Spleen (tissue), 7 donors: ENCODE data around the gene ILDR1.
"Not testable (repeated sequence)": the region's sequence is repeated elsewhere in the genome, so short reads cannot be mapped to it uniquely, and the experiment has no call there.

Experiments
- POLR2A ChIP-seq, 3 donors: fragments of 450-650 bp; IDR thresholded peaks; one replicate each; pipeline ENCODE4 v1.5.1; 2017; ENCODE audit warnings: antibody characterized with exemption in 3 of 3, mild to moderate bottlenecking in 1 of 3
- TF ChIP-seq, protein P1 (sequence below), 11 experiments: fragments of 200-600 bp in 7 of 11; fragments of 450-650 bp in 4 of 11; sonication (generic) in 4 of 11; IDR thresholded peaks in 8 of 11; conservative IDR thresholded peaks in 3 of 11; 1 replicate in 7 of 11; 2 replicates in 4 of 11; pipeline versions ENCODE4 v1.4.0 to v1.8.0; 2016 to 2021; ENCODE audit warnings: antibody characterized with exemption in 11 of 11, inconsistent platforms in 4 of 11, mild to moderate bottlenecking in 1 of 11
- donor health status: DM: no; HTN: no; CAD: no; lungs with moderate emphysema.
- donor health status: DM: no; HTN: no; CAD: no.
- donor health status: DM: no; HTN: no; CAD: no.

DNA sequence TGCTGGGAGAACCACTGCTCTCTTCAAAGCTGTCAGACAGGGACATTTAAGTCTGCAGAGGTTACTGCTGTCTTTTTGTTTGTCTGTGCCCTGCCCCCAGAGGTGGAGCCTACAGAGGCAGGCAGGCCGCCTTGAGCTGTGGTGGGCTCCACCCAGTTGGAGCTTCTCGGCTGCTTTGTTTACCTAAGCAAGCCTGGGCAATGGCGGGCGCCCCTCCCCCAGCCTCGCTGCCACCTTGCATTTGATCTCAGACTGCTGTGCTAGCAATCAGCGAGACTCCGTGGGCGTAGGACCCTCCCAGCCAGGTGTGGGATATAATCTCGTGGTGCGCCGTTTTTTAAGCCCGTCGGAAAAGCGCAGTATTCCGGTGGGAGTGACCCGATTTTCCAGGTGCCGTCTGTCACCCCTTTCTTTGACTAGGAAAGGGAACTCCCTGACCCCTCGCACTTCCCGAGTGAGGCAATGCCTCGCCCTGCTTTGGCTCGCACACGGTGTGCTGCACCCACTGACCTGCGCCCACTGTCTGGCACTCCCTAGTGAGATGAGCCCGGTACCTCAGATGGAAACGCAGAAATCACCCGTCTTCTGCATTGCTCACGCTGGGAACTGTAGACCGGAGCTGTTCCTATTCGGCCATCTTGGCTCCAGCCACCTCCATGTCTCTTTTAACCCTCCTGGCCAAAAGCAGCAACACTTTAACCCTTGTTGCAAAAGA, 83.7 kb downstream of the ILDR1 start:
- TF ChIP-seq POLR2A (IDR thresholded peaks at IDR 0.05): not testable (repeated sequence)
- TF ChIP-seq, protein P1, sequence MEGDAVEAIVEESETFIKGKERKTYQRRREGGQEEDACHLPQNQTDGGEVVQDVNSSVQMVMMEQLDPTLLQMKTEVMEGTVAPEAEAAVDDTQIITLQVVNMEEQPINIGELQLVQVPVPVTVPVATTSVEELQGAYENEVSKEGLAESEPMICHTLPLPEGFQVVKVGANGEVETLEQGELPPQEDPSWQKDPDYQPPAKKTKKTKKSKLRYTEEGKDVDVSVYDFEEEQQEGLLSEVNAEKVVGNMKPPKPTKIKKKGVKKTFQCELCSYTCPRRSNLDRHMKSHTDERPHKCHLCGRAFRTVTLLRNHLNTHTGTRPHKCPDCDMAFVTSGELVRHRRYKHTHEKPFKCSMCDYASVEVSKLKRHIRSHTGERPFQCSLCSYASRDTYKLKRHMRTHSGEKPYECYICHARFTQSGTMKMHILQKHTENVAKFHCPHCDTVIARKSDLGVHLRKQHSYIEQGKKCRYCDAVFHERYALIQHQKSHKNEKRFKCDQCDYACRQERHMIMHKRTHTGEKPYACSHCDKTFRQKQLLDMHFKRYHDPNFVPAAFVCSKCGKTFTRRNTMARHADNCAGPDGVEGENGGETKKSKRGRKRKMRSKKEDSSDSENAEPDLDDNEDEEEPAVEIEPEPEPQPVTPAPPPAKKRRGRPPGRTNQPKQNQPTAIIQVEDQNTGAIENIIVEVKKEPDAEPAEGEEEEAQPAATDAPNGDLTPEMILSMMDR (IDR thresholded peaks at IDR 0.05 in 8 of 11, conservative IDR thresholded peaks at IDR 0.05 in 3 of 11): not testable (repeated sequence)
